NCI-H748 (cell line): ENCODE data around the gene TBC1D28.
A peak's percentile ranks its signal among the peaks of the same experiment; 100 is the strongest.
"Not testable (repeated sequence)": the region's sequence is repeated elsewhere in the genome, so short reads cannot be mapped to it uniquely, and the experiment has no call there.

ENCODE experiments used
- DNase-seq: peaks from one replicate; lab custom pipeline; 2025; ENCODE audit not compliant: unreplicated experiment; lab: John Stamatoyannopoulos, UW

The TBC1D28 gene

GRCh38 chr17:18644291-18644690 lies at the start of gene TBC1D28:
Gene TBC1D28 (minus strand): TSS chr17:18644391. CDS start chr17:18641352, 3,039 bp downstream.
- DNase-seq, result not testable (repeated sequence)

DNA sequence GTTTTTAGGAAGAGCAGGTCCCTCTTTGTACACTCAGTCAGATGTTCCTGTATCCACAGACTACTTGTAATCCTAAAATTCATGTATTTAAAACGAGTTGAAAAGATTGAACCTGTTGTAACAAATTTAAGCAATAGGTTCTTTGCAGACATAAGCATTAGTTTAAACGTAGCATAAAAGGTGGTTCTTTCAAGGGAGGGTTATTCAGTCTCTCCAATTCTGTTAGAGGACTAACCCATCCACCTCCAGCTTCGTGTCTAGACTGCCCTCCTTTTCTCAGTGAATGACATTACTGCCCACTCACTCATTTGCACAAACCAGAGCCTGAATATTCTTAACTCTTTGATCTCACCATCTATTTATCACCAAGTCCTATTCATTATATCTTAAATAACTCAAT lies 38.5 kb upstream of the TBC1D28 start:
- not testable (repeated sequence) for DNase-seq

DNA sequence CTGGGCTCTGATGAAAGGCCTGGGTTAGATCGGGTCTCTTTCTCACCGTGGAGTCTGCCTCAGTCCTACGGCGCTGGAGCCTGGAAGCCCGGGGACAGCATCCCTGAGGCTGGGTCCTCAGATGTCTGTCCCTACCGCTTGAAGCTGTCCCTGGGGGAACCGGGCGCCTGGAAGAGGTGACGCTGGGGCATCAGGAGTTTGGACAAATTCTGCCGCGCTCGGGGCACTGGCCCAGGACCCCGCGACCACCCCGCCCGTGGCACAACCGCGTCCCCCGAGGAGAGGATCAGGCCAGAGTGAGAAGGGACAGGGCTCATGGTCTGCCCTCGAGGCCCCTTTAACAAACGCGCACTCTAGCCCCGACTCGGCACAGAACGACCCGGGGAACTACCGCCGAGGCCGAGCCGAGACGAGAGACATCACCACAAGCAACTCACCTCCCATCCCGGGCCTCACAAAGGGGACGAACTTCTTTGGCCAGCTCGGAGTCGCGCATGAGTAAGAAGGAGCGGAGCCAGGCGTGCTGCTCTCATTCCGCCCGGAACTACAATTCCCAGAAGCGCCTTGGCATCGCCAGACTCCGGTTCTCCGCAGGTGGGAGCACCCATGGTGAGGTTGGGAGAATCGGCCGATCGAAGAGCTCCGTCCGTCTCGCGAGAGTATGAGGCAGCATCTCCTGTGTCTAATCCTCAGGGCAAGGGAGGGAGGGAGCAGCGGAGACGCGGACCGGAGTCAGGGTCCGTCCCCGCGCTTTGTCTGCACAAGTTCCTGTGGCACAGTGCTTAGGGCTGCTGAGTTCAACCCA lies 37.8 kb upstream of the TBC1D28 start, which contains the start of gene FOXO3B:
TSS of gene FOXO3B (minus strand) at position 548 of the 805 bp plus-strand sequence. CDS start 663 bp downstream, outside the sequence.
- DNase-seq, result peak; percentile 82

DNA sequence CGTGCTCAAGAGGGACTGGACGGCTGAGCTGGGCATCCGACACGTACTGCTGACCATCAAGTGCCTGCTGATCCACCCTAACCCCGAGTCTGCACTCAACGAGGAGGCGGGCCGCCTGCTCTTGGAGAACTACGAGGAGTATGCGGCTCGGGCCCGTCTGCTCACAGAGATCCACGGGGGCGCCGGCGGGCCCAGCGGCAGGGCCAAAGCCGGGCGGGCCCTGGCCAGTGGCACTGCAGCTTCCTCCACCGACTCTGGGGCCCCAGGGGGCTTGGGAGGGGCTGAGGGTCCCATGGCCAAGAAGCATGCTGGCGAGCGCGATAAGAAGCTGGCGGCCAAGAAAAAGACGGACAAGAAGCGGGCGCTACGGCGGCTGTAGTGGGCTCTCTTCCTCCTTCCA lies 33.2 kb upstream of the TBC1D28 start:
- DNase-seq, result not testable (repeated sequence)

DNA sequence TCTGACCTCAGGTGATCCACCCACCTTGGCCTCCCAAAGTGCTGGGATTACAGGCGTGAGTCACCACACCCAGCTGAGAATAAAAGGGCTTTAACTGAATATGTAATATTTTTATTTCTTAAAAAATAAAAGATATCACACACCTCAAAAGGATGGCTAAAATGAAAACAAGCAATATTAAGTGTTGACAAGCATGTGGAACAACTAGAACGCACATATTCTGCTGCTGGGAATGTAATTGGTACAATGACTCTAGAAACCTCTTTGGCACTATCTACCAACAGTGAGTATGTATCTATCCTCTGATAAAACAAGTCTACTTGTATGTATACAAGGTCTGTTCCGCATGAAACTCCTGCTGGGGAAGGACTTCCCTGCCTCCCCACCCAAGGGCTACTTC lies 32.7 kb upstream of the TBC1D28 start:
- DNase-seq, result not testable (repeated sequence)

DNA sequence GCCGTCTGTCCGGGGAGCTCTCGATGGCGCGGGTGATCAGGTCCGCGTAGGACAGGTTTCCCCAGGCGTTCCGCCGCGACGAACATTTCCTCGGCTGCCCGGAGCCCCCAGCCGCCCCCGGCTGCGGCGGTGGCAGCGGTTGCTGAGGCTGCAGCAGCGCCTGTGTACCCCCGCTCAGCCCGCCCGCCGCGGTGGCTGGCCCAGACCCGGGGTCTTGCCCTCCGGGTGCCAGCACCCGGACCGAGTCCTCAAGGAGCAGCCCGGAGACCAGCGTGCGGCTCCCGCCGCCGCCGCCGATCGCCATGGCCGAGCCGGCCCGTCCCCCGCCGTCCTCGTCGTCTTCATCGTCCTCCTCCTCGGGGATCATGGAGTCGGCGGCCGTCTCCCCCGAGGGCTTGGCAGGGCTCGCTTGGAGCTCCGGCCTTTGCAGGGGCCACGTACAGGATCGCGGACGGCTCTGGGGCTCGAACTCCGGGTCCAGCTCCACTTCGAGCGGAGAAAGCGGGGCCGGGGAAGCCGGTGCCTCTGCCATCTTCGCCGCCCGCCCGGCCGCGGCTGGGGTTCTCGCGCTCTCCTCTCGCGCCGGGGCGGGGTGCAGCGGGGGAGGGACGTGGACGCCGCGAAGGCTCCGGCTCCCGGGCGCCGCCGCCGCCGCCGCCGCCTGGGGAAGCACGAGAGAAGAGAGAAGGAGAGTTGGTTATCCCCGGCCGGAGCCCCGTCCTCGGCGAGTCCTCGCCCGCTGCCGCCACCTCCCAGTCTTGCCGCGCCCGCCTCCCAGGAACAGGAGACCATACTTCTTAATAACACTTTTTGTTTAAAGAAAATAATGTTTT lies 28.4 kb upstream of the TBC1D28 start:
- not testable (repeated sequence) for DNase-seq

- DNase-seq, result not testable (repeated sequence)
Observed at GRCh38 chr17:18668625-18669024, 24.4 kb upstream of the TBC1D28 start.

DNA sequence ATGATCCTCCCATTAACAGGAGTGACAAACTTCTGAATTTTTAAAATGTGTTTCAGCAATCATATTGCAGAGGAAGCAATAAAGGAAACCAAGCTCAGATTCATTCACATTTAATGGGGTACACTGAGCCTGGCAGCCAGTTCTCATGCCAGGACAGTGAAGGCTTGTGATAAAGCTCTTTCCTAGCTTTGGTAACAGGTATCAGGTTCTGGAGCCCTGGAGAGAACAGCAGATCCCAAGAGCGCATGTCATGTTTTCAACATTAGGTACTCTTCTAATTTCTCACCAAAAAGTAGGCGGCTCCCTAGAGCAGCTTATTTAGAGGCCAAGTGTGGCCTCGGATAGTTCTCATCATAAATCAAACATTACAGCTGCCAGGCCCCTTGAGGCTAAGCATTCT lies 23.3 kb upstream of the TBC1D28 start:
- not testable (repeated sequence) for DNase-seq

DNA sequence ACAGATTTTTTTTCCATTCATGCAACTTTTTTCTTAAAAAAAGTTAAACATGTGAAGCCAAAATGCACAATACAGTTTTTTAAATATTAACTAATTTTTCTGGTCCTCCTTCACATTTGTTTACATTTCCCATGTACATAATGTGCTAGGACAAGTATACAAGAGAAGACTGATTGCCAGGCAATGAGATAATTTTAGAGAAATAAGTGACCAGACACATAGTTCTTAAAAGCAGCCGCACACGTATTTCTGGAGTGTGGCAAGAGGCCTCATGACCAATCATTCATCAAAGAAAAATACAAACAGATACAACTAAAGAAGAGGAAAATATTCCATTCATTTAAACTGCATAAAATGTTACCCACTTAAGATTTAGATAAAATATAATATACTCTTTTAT lies 22.1 kb upstream of the TBC1D28 start:
- not testable (repeated sequence) for DNase-seq

- not testable (repeated sequence) for DNase-seq
Observed at GRCh38 chr17:18661924-18662624, 17.9 kb upstream of the TBC1D28 start.

DNA sequence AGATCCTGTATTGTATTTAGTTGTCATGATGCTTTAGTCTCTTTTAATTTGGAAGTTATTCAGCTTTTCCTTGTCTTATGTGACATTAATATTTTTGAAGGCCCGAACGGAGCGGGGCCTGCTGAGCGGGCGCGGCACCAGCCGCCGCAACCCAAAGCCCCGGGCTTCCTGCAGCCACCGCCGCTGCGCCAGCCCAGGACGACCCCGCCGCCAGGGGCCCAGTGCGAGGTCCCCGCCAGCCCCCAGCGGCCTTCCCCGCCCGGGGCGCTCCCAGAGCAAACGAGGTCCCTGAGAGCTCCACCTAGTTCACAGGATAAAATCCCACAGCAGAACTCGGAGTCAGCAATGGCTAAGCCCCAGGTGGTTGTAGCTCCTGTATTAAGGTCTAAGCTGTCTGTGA lies 5.9 kb upstream of the TBC1D28 start:
- not testable (repeated sequence) for DNase-seq

DNA sequence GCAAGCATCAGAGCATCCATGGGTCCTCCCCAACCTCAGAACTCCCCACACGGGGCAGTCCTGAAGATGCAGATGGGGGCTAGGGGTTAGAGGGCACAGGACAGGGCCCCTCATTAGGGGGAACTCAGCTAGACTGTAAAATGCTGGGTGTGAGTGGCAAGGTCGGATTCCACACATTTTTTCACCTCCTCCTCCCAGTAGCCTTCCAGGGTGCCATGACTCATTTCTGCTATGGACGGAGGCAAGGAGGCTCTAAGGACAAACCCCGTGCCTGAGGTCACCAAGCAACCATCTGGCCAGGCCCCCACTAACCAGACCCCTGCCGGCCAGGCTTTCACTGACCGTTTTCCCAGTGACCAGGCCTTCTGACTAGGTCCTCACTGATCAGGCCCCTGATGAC lies 1.1 kb downstream of the TBC1D28 start:
- not testable (repeated sequence) for DNase-seq

DNA sequence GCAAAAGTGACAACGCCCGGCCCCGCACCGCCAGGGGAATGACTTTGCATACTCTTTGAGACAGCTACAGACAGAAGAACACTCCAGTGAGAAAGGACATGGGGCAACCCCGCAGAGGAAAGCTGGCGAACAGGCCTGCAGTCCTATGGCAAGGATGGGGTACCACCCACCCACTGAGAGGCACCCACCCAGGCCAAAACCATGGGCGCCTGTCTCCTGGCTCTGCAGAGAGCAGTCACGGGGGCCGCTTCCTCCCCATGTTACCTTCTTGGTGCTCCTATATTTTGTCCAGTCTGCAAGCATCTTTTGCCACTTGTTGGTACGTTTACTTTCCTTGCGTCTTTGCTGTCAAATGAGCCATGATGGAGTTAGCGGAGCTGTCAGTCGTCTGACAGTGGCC lies 5.8 kb downstream of the TBC1D28 start:
- DNase-seq, result not testable (repeated sequence)

GRCh38 chr17:18636237-18636636 lies 8.0 kb downstream of the TBC1D28 start:
- not testable (repeated sequence) for DNase-seq

- not testable (repeated sequence) for DNase-seq
Observed at GRCh38 chr17:18635773-18636172, 8.4 kb downstream of the TBC1D28 start.

- DNase-seq, result not testable (repeated sequence)
Observed at GRCh38 chr17:18634550-18635263, 9.5 kb downstream of the TBC1D28 start.

GRCh38 chr17:18626152-18626870 lies 17.9 kb downstream of the TBC1D28 start:
- DNase-seq, result no peak

- DNase-seq, result peak; percentile 84
Observed at GRCh38 chr17:18625509-18626104, 18.6 kb downstream of the TBC1D28 start.

DNA sequence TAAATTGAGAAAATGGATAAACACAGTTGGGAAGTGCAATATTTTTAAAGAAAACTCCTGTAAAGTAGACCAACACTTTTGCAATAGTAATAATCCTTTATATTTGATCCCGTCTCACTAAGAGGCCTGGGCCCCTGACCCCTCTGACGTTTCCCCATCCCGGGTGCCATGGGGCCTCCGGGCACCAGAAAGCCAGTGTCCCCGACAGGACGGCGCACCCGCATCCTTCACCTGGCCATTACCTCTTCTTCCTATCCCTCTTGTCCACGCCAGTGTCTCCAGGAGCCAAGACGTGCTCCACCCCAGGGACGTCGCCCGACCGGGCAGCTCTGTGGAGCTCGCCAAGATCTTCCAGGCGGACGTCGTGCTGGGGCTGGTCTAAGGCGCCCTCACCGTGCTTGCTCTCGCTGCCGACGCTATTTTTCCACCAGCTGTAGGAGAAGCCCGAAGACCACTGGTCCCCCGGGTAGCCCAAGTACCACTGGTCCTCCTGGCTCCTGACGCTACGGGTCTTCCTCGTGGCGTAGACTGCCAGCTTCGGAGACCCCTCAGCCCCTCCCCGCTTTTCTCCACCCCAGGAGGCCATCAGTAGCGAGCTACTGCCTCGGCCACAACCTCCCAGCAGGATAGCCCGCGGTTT lies 19.2 kb downstream of the TBC1D28 start:
- DNase-seq, result not testable (repeated sequence)
